ENCODE measurements around the gene ATG7.

DNA sequence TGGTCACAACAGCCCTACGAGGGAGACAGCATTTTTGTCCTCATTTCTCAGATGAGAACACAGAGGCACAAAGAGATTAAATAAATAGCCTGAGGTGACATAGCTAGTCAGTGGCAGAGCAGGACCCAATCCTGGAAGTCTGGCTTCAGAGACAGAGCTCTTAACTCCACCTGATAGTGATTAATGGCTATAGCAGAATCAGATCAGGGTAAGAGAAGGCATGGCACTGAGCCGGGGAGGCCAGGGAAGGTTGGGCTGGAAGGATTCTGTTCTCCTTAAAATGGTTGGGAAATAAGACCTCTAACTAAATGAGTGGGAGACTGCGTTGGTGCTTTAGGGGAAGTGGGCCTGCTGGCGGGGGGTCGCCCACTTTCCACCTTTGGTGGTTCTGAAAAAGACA is 267.0 kb downstream of the ATG7 start:
- TF ChIP-seq, protein P1, sequence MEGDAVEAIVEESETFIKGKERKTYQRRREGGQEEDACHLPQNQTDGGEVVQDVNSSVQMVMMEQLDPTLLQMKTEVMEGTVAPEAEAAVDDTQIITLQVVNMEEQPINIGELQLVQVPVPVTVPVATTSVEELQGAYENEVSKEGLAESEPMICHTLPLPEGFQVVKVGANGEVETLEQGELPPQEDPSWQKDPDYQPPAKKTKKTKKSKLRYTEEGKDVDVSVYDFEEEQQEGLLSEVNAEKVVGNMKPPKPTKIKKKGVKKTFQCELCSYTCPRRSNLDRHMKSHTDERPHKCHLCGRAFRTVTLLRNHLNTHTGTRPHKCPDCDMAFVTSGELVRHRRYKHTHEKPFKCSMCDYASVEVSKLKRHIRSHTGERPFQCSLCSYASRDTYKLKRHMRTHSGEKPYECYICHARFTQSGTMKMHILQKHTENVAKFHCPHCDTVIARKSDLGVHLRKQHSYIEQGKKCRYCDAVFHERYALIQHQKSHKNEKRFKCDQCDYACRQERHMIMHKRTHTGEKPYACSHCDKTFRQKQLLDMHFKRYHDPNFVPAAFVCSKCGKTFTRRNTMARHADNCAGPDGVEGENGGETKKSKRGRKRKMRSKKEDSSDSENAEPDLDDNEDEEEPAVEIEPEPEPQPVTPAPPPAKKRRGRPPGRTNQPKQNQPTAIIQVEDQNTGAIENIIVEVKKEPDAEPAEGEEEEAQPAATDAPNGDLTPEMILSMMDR (conservative IDR thresholded peaks at IDR 0.05; ENCODE audit: low read length), result no peak
- TF ChIP-seq EZH2phosphoT487 (IDR thresholded peaks at IDR 0.05; ENCODE audit: borderline replicate concordance, low read depth, low read length), result no peak

Data from OCI-LY7 (cell line).